HepG2 (cell line): Measurements from ENCODE around the gene TCF12.

Experiments
- BHLHE40 ChIP-seq: IDR thresholded peaks from 2 replicates; pipeline ENCODE4 v1.6.1; 2011; ENCODE audit warnings: low read length, improper control_type of control experiment
- EP300 ChIP-seq, 3 experiments: sonication (generic) in 1 of 3; formaldehyde crosslinking in 1 of 3; IDR thresholded peaks; 2 replicates each; pipeline versions ENCODE4 v1.5.1 to v1.6.1; 2011 to 2020; ENCODE audit warnings: low read depth in 2 of 3, low read length in 2 of 3, borderline replicate concordance in 1 of 3, improper control_type of control experiment in 1 of 3, mild to moderate bottlenecking in 1 of 3, missing genetic modification reagents in 1 of 3, moderate library complexity in 1 of 3
- FOXJ3 ChIP-seq: sonication (generic); formaldehyde crosslinking; IDR thresholded peaks from 2 replicates; pipeline ENCODE4 v1.4.0; 2020; ENCODE audit warnings: missing genetic modification reagents, mild to moderate bottlenecking, borderline replicate concordance
- GABPA ChIP-seq, 2 experiments: IDR thresholded peaks; 2 replicates each; pipeline ENCODE4 v1.6.1; 2011 to 2016; ENCODE audit warnings: low read depth in 2 of 2, low read length in 1 of 2, missing biosample characterization in 1 of 2, missing genetic modification characterization in 1 of 2
- HOXA7 ChIP-seq: sonication (generic); formaldehyde crosslinking; IDR thresholded peaks from 2 replicates; pipeline ENCODE4 v1.8.1; 2022; ENCODE audit warnings: mild to moderate bottlenecking, missing genetic modification reagents, moderate library complexity
- KDM2A ChIP-seq: sonication (generic); formaldehyde crosslinking; IDR thresholded peaks from 2 replicates; pipeline ENCODE4 v1.4.0; 2020; ENCODE audit warnings: low read depth, missing genetic modification reagents, borderline replicate concordance
- NR2F2 ChIP-seq: IDR thresholded peaks from 2 replicates; pipeline ENCODE4 v1.6.1; 2012; ENCODE audit warnings: low read depth, inconsistent platforms, borderline replicate concordance
- PCBP2 ChIP-seq: fragments of 200-400 bp; formaldehyde crosslinking; optimal IDR thresholded peaks from 2 replicates; pipeline ENCODE3; 2018; ENCODE audit warnings: low read length, low read depth; ENCODE audit not compliant: poor library complexity, severe bottlenecking
- SAP130 ChIP-seq: IDR thresholded peaks from 2 replicates; pipeline ENCODE4 v1.6.1; 2016; ENCODE audit warnings: low read depth
- ZBTB33 ChIP-seq: sonication (generic); formaldehyde crosslinking; IDR thresholded peaks from 2 replicates; pipeline ENCODE4 v1.4.0; 2020; ENCODE audit warnings: missing genetic modification reagents
- ZFX ChIP-seq: sonication (generic); formaldehyde crosslinking; IDR thresholded peaks from 2 replicates; pipeline ENCODE4 v1.4.0; 2020; ENCODE audit warnings: mild to moderate bottlenecking, low read depth, missing genetic modification reagents, moderate library complexity
- ZNF318 ChIP-seq: sonication (generic); formaldehyde crosslinking; IDR thresholded peaks from 2 replicates; pipeline ENCODE4 v1.4.0; 2020; ENCODE audit warnings: mild to moderate bottlenecking, missing genetic modification reagents
- ZSCAN20 ChIP-seq: sonication (generic); formaldehyde crosslinking; IDR thresholded peaks from 2 replicates; pipeline ENCODE4 v1.4.0; 2020; ENCODE audit warnings: missing genetic modification reagents, mild to moderate bottlenecking, borderline replicate concordance

DNA sequence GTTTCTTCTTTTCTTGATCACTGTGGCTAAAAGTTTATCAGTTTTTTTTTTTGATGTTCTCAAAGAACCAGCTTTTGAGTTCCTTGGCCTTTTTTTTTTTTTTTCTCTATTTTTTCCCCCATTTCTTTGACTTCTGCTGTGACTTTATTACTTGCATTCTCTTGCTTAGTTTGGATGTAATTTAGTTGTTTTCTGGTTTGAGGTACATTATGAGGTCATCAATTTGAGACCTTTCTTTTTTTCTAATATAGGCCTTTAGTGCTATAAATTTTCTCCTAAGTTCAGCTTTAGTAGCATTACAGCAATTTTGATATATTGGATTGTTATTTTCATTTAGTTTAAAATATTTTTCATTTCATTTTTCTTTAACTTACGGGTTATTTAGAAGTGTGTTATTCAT is 35.3 kb downstream of the TCF12 start:
- no peak for TF ChIP-seq HOXA7
- no peak for TF ChIP-seq ZFX (CRISPR knock-in tag)
- no peak for TF ChIP-seq NR2F2
- TF ChIP-seq PCBP2, result no peak
- no peak for TF ChIP-seq KDM2A (CRISPR knock-in tag)
- no peak for TF ChIP-seq SAP130
- TF ChIP-seq BHLHE40, result no peak
- no peak for TF ChIP-seq EP300 (IDR thresholded peaks at IDR 0.05; ENCODE audit: low read depth in 2 of 2, low read length in 2 of 2)
- no peak for TF ChIP-seq EP300 (CRISPR knock-in tag; IDR thresholded peaks at IDR 0.05; ENCODE audit: borderline replicate concordance)
- TF ChIP-seq ZSCAN20 (CRISPR knock-in tag), result no peak
- no peak for TF ChIP-seq GABPA (IDR thresholded peaks at IDR 0.05; ENCODE audit: low read depth, low read length)
- no peak for TF ChIP-seq GABPA (CRISPR knock-in tag; IDR thresholded peaks at IDR 0.05; ENCODE audit: low read depth)
- no peak for TF ChIP-seq FOXJ3 (CRISPR knock-in tag)
- no peak for TF ChIP-seq ZBTB33 (CRISPR knock-in tag)
- no peak for TF ChIP-seq ZNF318
